H9 (cell line): Measurements from ENCODE around the gene CCNQ. TPM values are rescaled to one million over a fixed set of nuclear protein-coding genes. Genes with fewer than 3 reads are reported as not detected.

Experiments used
- DNase-seq: peaks from one replicate; pipeline ENCODE4 v3.0.0-alpha.2; 2017
- H2AFZ ChIP-seq: one replicate; pipeline ENCODE4 v1.6.1; 2013; ENCODE audit warnings: mild to moderate bottlenecking, low read length, control low read depth, moderate library complexity
- H2AK5ac ChIP-seq: 2 replicates; pipeline ENCODE4 v1.6.1; 2013; ENCODE audit warnings: low read length, control low read depth, mixed read lengths; ENCODE audit not compliant: insufficient read length
- H2BK120ac ChIP-seq: one replicate; pipeline ENCODE4 v1.6.1; 2013; ENCODE audit warnings: low read depth, mild to moderate bottlenecking, low read length, control low read depth, inconsistent platforms; ENCODE audit not compliant: poor library complexity, severe bottlenecking
- H2BK12ac ChIP-seq: 2 replicates; pipeline ENCODE4 v1.6.1; 2013; ENCODE audit warnings: low read length, control low read depth, mixed read lengths, low read depth; ENCODE audit not compliant: insufficient read length
- H2BK15ac ChIP-seq: 2 replicates; pipeline ENCODE4 v1.6.1; 2013; ENCODE audit warnings: low read depth, low read length, control low read depth
- H2BK20ac ChIP-seq: one replicate; pipeline ENCODE4 v1.6.1; 2013; ENCODE audit warnings: low read depth, mild to moderate bottlenecking, low read length, control low read depth, inconsistent platforms; ENCODE audit not compliant: poor library complexity, severe bottlenecking
- H2BK5ac ChIP-seq: 2 replicates; pipeline ENCODE4 v1.6.1; 2013; ENCODE audit warnings: low read length, control low read depth, mixed read lengths; ENCODE audit not compliant: insufficient read length
- H3K14ac ChIP-seq: 2 replicates; pipeline ENCODE4 v1.6.1; 2013; ENCODE audit warnings: low read length, control low read depth; ENCODE audit not compliant: insufficient read depth
- H3K18ac ChIP-seq: 2 replicates; pipeline ENCODE4 v1.6.1; 2013; ENCODE audit warnings: low read depth, mild to moderate bottlenecking, mixed read lengths, low read length, control low read depth; ENCODE audit not compliant: insufficient read length
- H3K23ac ChIP-seq: 2 replicates; pipeline ENCODE4 v1.6.1; 2013; ENCODE audit warnings: low read length, control low read depth, mixed read lengths, low read depth; ENCODE audit not compliant: insufficient read length
- H3K23me2 ChIP-seq: 2 replicates; pipeline ENCODE4 v1.6.1; 2013; ENCODE audit warnings: low read depth, mild to moderate bottlenecking, mixed read lengths, low read length, control low read depth; ENCODE audit not compliant: insufficient read length, poor library complexity, severe bottlenecking
- H3K27ac ChIP-seq: 2 replicates; pipeline ENCODE4 v1.5.1; 2013; ENCODE audit warnings: low read length, control low read depth, mixed read lengths, low read depth; ENCODE audit not compliant: insufficient read length
- H3K27me3 ChIP-seq: 2 replicates; pipeline ENCODE4 v1.6.1; 2013; ENCODE audit warnings: low read length, control low read depth, inconsistent platforms; ENCODE audit not compliant: insufficient read depth
- H3K4ac ChIP-seq: 2 replicates; pipeline ENCODE4 v1.6.1; 2013; ENCODE audit warnings: low read depth, mild to moderate bottlenecking, control low read depth, inconsistent platforms, low read length, moderate library complexity
- H3K4me1 ChIP-seq: 2 replicates; pipeline ENCODE4 v1.6.1; 2013; ENCODE audit warnings: low read length, control low read depth, inconsistent platforms; ENCODE audit not compliant: insufficient read depth
- H3K4me2 ChIP-seq: 2 replicates; pipeline ENCODE4 v1.6.1; 2013; ENCODE audit warnings: low read length, control low read depth, mixed read lengths; ENCODE audit not compliant: insufficient read length, insufficient read depth
- H3K56ac ChIP-seq: 2 replicates; pipeline ENCODE4 v1.6.1; 2013; ENCODE audit warnings: low read depth, mild to moderate bottlenecking, mixed read lengths, low read length, control low read depth; ENCODE audit not compliant: insufficient read length
- H3K79me1 ChIP-seq: 2 replicates; pipeline ENCODE4 v1.6.1; 2013; ENCODE audit warnings: low read depth, mild to moderate bottlenecking, moderate library complexity, low read length, control low read depth, inconsistent platforms; ENCODE audit not compliant: insufficient read depth, poor library complexity, severe bottlenecking
- H3K79me2 ChIP-seq: 2 replicates; pipeline ENCODE4 v1.6.1; 2013; ENCODE audit warnings: low read length, control low read depth, inconsistent platforms; ENCODE audit not compliant: insufficient read depth
- H3K9ac ChIP-seq: 2 replicates; pipeline ENCODE4 v1.6.1; 2013; ENCODE audit warnings: low read length, control low read depth, mixed read lengths; ENCODE audit not compliant: insufficient read length; ENCODE audit errors: extremely low read depth
- H3K9me3 ChIP-seq: one replicate; pipeline ENCODE4 v1.6.1; 2013; ENCODE audit warnings: low read depth, low read length, inconsistent platforms; ENCODE audit not compliant: control insufficient read depth
- H3T11ph ChIP-seq: one replicate; pipeline ENCODE4 v1.6.1; 2013; ENCODE audit warnings: mild to moderate bottlenecking, low read length, control low read depth, inconsistent platforms
- H4K20me1 ChIP-seq: one replicate; pipeline ENCODE4 v1.6.1; 2013; ENCODE audit not compliant: control insufficient read depth, insufficient read length, insufficient read depth
- H4K5ac ChIP-seq: 2 replicates; pipeline ENCODE4 v1.6.1; 2013; ENCODE audit warnings: low read depth, mild to moderate bottlenecking, mixed read lengths, low read length, control low read depth; ENCODE audit not compliant: insufficient read length
- H4K8ac ChIP-seq: replicated peaks from 2 replicates; pipeline ENCODE4 v1.6.1; 2013; ENCODE audit warnings: low read length, control low read depth, mixed read lengths, low read depth; ENCODE audit not compliant: insufficient read length
- H4K91ac ChIP-seq: 2 replicates; pipeline ENCODE4 v1.6.1; 2013; ENCODE audit warnings: low read depth, mild to moderate bottlenecking, moderate library complexity, mixed read lengths, low read length, control low read depth; ENCODE audit not compliant: insufficient read length
- H3K27ac Mint-ChIP-seq, 3 experiments: 2 replicates in 2 of 3; 3 replicates in 1 of 3; pipeline ENCODE4 v1.8.0; 2020 to 2021; ENCODE audit warnings: mixed read lengths in 3 of 3, mild to moderate bottlenecking in 1 of 3, moderate library complexity in 1 of 3
- H3K27me3 Mint-ChIP-seq: 2 replicates; pipeline ENCODE4 v1.8.0; 2021; ENCODE audit warnings: low read depth, mild to moderate bottlenecking, moderate library complexity, mixed read lengths
- H3K36me3 Mint-ChIP-seq, 3 experiments: 2 replicates in 2 of 3; 3 replicates in 1 of 3; pipeline ENCODE4 v1.8.0; 2020 to 2021; ENCODE audit warnings: low read depth in 3 of 3, mixed read lengths in 3 of 3; ENCODE audit not compliant: insufficient read depth in 1 of 3
- H3K4me1 Mint-ChIP-seq, 2 experiments: 2 replicates each; pipeline ENCODE4 v1.8.0; 2020; ENCODE audit warnings: mixed read lengths in 2 of 2
- H3K4me3 Mint-ChIP-seq, 2 experiments: 2 replicates in 1 of 2; 3 replicates in 1 of 2; pipeline ENCODE4 v1.8.0; 2020 to 2021; ENCODE audit warnings: mild to moderate bottlenecking in 2 of 2, mixed read lengths in 2 of 2, moderate library complexity in 1 of 2
- H3K9me3 Mint-ChIP-seq, 2 experiments: 2 replicates in 1 of 2; 3 replicates in 1 of 2; pipeline ENCODE4 v1.8.0; 2020; ENCODE audit warnings: mild to moderate bottlenecking in 2 of 2, mixed read lengths in 2 of 2, moderate library complexity in 1 of 2
- WGBS: extraction: QIAGEN DNeasy Blood & Tissue Kit; methylation state at CpG from one replicate; pipeline ENCODE4 v1.1.7; 2013; ENCODE audit warnings: missing lambda C conversion rate, low lambda C conversion rate, mixed read lengths; ENCODE audit not compliant: insufficient read length; ENCODE audit errors: extremely low coverage; 5-methylcytosine and 5-hydroxymethylcytosine counted together
- total RNA-seq: library from RNA; stranded (reverse); gene quantifications from 2 replicates; pipeline ENCODE4 v1.2.1, GENCODE V29; 2021
- TF ChIP-seq, protein P1 (sequence below): fragments of 200-600 bp; sonication (generic); conservative IDR thresholded peaks from 3 replicates; pipeline ENCODE4 v1.8.0; 2021; ENCODE audit warnings: antibody characterized with exemption, mild to moderate bottlenecking

The CCNQ gene
- total RNA-seq, 1 experiment from 2014 or later, result 18.4 TPM

DNA sequence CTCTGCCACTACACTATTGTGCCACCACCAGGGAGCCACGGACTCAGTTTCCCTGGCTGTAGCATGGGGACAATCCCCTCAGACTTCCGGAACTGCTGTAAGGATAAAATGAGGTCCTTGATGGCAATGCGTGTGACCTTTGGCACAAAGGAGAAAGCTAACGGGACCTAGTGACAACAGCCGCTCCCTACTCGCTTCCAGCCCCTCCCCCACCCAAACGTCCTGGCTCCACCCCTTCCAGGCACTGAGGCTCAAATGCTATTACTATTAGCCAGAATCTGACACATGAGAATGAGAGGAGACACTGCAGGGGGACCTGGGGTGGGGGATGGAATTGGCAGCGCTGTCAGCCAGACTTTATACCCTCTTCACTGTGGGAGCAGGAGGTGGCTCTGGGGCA is 42.7 kb upstream of the CCNQ start:
- Mint-ChIP-seq H3K9me3 (peaks cover 44 to 76% of the 10 kb centered on the region in 2 experiments), H3K27me3 (peaks cover 70% of the 10 kb centered on the region), H3K27ac (no peak overlapping the region; a peak in 1 of 7 replicates), H3K4me3 (peak overlapping the region; percentile 1 to 66; a peak in 4 of 5 replicates), H3K36me3 (peaks cover 0 to 7% (median 2%) of the 10 kb centered on the region in 3 experiments; a peak in 3 of 7 replicates), H3K4me1 (peaks cover 8 to 12% of the 10 kb centered on the region in 2 experiments)
- Histone ChIP-seq H3K4me2 (peak overlapping the region; percentile 42), H4K8ac (no peak overlapping the region), H3K27me3 (peaks cover 41% of the 10 kb centered on the region), H3K9me3 (peaks cover 36% of the 10 kb centered on the region), H3K18ac (no peak overlapping the region), H2AFZ (no peak overlapping the region), H2BK120ac (no peak overlapping the region), H2BK20ac (no peak overlapping the region), H3K4me1 (no peaks in the 10 kb centered on the region; the same call in 1 of the 2 replicates), H3K23ac (no peak overlapping the region), H2BK5ac (no peak overlapping the region), H3K27ac (no peak overlapping the region), H3K23me2 (peaks cover 11% of the 10 kb centered on the region), H3T11ph (no peak overlapping the region), H4K20me1 (peaks cover 2% of the 10 kb centered on the region), H2AK5ac (no peak overlapping the region), H3K14ac (no peak overlapping the region), H3K4ac (no peak overlapping the region), H3K79me1 (no peaks in the 10 kb centered on the region), H4K5ac (no peak overlapping the region), H4K91ac (no peak overlapping the region), H2BK12ac (no peak overlapping the region), H2BK15ac (no peak overlapping the region), H3K79me2 (no peaks in the 10 kb centered on the region), H3K9ac (no peak overlapping the region), H3K56ac (no peak overlapping the region)
- WGBS, result no CpG with 5 or more reads among the region's 8 CpGs
- TF ChIP-seq, protein P1, sequence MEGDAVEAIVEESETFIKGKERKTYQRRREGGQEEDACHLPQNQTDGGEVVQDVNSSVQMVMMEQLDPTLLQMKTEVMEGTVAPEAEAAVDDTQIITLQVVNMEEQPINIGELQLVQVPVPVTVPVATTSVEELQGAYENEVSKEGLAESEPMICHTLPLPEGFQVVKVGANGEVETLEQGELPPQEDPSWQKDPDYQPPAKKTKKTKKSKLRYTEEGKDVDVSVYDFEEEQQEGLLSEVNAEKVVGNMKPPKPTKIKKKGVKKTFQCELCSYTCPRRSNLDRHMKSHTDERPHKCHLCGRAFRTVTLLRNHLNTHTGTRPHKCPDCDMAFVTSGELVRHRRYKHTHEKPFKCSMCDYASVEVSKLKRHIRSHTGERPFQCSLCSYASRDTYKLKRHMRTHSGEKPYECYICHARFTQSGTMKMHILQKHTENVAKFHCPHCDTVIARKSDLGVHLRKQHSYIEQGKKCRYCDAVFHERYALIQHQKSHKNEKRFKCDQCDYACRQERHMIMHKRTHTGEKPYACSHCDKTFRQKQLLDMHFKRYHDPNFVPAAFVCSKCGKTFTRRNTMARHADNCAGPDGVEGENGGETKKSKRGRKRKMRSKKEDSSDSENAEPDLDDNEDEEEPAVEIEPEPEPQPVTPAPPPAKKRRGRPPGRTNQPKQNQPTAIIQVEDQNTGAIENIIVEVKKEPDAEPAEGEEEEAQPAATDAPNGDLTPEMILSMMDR, result no peak
- DNase-seq, result peak; percentile 30
